GM18861 (cell line): ENCODE results near the gene OR52E5.

Experiments used
- ATAC-seq: cut with Tn5 transposase; IDR thresholded peaks from one replicate; pipeline ENCODE4 v1.9.1; 2021; ENCODE audit not compliant: unreplicated experiment

OR52E5 gene

DNA sequence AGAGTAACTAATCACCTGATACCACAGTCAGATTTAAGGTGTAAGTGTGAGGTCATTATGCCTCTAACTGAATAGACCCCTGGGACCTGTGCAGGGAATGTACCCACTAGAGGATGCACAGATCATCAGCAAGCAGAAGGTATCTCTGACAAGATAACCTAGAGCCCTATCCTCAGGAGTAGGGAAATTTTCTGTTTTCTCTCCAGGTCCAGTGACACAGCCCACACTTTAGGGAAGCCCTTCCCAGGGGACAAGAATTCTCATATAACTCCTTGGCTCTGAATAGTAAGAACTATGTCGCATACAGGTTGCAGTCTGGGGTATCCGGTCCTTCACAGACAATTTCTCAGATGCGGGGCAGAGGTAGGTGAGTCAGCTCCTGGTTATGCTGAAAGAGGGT is at the start of gene OR52E5:
Gene OR52E5 (plus strand): TSS at position 301 of the 400 bp plus-strand sequence. CDS start 7,569 bp downstream, outside the sequence.
- no peak for ATAC-seq

DNA sequence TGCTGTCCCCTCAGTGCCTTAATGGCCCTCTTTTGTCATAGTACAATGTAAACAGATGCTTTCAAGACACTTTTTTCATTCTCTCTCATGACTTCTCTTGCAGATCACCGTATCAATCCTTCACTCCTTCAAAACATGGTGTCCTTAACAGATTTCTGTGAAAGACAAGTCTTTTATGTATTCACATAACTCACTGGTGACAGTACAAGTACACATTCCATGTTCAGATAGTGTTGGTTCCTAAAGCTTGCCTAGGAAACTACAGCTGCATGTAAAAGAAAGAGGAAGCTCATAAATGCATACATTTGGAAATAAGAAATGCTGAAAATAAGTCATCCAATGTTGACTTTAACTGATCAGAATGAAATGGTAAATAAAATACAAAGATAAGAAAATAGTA is 46.3 kb upstream of the OR52E5 start:
- no peak for ATAC-seq

DNA sequence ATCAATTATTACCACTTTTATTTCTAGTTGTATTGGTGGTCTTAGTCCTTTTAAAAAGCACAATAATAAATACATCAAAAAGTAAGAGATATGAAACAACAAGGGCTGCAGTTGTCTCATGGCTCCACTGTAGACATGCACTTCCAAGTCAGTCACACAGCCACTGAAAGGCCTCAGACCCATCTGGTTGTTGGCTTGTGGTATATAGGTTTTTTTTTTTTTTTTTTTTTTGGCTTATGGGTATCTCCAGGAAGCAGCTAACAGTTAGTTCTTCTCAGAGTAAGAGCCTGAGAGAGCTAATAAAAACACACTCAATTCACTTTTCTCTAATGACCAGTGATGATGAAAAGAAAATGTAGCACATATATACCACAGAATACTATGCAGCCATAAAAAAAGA is 45.3 kb upstream of the OR52E5 start:
- no peak for ATAC-seq

DNA sequence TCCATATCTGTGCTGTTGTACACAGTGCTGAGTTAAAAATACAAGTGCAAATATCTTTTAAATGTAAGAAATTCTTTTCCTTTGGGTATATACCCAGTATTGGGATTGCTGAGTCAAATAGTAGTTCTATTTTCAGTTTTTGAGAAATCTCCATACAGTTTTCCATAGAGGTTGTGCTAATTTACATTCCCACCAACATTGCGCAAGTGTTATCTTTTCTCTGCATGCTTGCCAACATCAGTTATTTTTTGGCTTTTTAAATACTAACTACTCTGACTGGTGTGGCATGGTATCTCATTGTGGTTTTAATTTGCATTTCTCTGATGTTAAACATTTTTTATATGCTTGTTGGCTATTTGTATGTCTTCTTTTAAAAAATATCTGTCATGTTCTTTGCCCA is 42.0 kb upstream of the OR52E5 start:
- ATAC-seq: no peak

GRCh38 chr11:5857590-5857989 is 35.4 kb upstream of the OR52E5 start, which contains the start of gene OR52E8:
Gene OR52E8 (minus strand): TSS chr11:5857690. CDS start chr11:5857690, 0 bp downstream.
- no peak for ATAC-seq

- no peak for ATAC-seq
Observed at GRCh38 chr11:5865826-5866225, 27.2 kb upstream of the OR52E5 start.

DNA sequence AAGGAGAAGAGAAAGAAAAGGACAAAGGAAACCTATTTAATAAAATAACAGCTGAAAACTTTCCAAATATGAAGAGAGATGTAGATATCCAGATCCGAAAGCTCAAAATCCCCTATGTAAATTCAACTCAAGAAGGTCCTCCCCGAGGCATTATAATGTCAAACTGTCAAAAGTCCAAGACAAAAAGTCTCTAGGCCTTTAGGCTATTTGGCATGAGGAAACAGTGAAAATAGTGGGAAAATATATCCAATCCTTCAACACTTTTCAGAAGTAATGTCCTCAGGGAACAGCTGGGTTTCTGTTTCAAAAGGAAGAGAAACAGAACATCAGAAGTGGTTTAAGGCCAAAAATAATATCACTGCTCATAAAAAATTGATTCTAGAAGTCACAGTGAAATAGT is 14.4 kb upstream of the OR52E5 start:
- no peak for ATAC-seq

DNA sequence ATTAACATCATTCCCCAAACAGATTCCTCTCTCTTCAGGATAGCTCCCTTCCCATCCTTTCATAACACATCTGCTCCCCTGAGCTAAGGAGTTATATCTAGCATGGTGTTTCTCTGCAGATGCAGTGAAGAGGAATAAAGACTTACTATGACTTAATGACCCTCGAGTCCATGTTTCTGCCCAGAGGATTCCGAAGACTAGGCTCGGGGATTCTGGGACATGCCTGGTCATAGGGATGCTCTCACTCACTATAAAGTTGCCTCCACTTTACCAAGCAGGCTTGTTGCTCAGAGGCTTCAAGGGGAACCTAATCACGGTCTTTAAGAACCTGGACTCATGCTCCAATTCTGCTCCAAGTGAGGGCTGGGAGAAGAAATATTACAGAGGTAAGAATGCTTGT is 12.7 kb upstream of the OR52E5 start, which contains the start of gene OR52E4:
Gene OR52E4 (plus strand): TSS at position 301 of the 400 bp plus-strand sequence. CDS start 3,664 bp downstream, outside the sequence.
- no peak for ATAC-seq

GRCh38 chr11:5881756-5882155 is 11.3 kb upstream of the OR52E5 start:
- no peak for ATAC-seq

GRCh38 chr11:5887172-5887571 is 5.8 kb upstream of the OR52E5 start:
- ATAC-seq: no peak

DNA sequence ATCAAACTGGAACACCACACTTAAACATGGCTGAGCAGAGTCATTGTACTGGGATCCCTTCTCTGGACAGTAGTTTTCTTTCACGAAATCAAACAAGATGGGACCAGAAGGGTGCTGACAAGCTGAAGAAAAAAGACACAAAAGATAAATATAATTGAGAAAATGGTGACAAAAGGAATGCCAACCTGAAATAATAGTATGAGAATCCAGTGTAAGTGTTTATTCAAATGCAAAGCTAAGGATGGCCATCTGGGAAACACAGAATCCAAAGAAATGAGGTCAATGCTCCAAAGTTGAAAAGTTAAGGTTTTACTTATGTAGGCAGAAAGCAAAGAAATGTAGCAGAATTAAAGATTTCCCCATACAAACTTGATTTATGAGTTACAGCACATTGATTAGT is 5.3 kb upstream of the OR52E5 start:
- ATAC-seq: no peak

DNA sequence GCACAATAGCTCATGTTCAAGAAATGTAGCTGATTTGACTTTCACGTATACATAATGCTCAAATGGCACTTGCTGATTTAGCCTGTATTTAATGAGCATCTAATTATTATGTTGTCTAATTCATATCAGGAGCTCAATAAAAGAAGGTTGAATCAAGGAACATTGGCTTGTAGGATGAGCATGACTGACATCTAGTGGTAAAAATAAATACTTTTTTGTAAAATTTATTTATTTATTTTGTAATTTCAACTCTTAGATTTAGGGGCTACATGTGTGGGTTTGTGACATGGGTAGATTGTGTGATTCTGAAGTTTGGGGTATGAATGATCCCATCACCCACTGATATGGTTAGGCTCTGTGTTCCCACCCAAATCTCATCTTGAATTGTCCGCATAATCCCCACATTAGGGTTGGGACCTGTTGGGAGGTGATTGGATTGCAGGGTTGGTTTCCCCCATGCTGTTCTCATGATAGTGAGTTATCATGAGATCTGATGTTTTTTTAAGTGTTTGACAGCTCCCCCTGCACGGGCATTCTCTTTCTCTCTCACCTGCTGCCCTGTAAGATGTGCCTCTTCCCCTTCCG is 1.7 kb upstream of the OR52E5 start:
- ATAC-seq: no peak

DNA sequence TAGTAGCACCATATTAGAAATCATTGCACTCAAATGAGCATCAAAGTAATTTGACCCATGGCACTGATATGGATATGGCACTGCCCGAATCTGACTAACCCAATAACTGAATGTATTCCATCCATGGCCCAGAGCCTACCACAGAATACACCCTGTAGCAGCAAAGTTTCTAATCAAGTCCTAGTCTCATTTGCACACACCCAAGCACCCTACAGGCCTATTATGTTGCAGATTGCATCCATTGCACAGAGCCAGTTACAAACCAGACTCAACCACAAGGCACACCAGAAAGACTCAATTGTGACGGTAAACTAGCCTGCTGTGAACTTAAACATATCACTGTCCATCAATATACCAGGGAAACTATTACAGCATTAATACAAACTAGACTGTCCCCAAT is 6.5 kb downstream of the OR52E5 start:
- ATAC-seq: no peak

- no peak for ATAC-seq
Observed at GRCh38 chr11:5910540-5910939, 17.5 kb downstream of the OR52E5 start.

GRCh38 chr11:5922749-5923426 is 29.9 kb downstream of the OR52E5 start:
- ATAC-seq: peak; percentile 88

GRCh38 chr11:5923427-5923776 is 30.4 kb downstream of the OR52E5 start:
- ATAC-seq: peak; percentile 40

GRCh38 chr11:5923794-5924193 is 30.8 kb downstream of the OR52E5 start:
- peak; percentile 9 for ATAC-seq

- ATAC-seq: no peak
Observed at GRCh38 chr11:5928271-5928670, 35.3 kb downstream of the OR52E5 start.

DNA sequence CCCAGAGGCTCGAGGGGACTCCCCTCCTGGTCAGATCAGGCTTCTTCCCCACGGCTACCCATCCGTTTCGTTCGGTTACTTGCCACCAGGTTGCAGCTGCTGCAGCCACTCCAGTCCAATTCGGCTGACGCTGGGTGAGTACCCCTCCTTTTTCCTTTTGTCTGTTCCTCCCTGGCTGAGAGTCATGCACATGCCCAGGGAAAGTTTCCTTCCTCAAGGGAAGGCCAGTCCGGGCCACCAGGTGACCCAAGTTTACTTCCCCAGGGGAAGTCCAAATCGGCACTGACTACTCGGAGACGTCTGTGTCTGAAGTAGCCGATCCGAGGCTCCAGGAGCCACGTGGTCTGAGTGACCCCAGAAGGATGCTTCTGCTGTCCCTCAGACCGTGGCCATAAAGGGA is 35.8 kb downstream of the OR52E5 start:
- ATAC-seq: no peak

GRCh38 chr11:5929571-5930368 is 36.8 kb downstream of the OR52E5 start:
- no peak for ATAC-seq

- ATAC-seq: no peak
Observed at GRCh38 chr11:5930614-5931013, 37.6 kb downstream of the OR52E5 start.

DNA sequence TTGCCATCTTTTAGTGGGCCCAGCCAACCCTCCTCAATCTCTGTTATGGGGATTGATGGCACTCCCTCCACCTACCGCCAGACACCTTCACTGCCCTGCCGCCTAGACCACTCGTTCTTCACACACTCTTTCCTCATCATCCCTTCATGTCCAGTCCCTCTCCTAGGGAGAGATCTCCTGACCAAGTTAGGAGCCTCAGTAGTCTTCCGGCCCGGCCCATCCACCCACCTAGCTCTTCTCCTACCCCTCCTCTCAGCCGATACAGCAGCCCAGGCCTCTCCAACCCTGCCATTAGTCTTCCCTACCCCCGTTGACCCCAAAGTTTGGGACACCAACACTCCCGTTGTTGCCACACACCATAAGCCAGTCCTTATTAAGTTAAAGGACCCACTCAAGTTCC is 38.1 kb downstream of the OR52E5 start:
- ATAC-seq: no peak
